Spleen (tissue), 7 donors: ENCODE measurements around the gene CCHCR1.

Experiments
- POLR2A ChIP-seq, 3 donors: fragments of 450-650 bp; IDR thresholded peaks; one replicate each; pipeline ENCODE4 v1.5.1; 2017; ENCODE audit warnings: antibody characterized with exemption in 3 of 3, mild to moderate bottlenecking in 1 of 3
- POLR2AphosphoS5 ChIP-seq, 3 donors: sonication (generic); formaldehyde crosslinking; IDR thresholded peaks; one replicate each; pipeline ENCODE4 v1.5.1; 2017; ENCODE audit warnings: antibody characterized with exemption in 3 of 3
- TF ChIP-seq, protein P1 (sequence below), 11 experiments: fragments of 200-600 bp in 7 of 11; fragments of 450-650 bp in 4 of 11; sonication (generic) in 4 of 11; IDR thresholded peaks in 8 of 11; conservative IDR thresholded peaks in 3 of 11; 1 replicate in 7 of 11; 2 replicates in 4 of 11; pipeline versions ENCODE4 v1.4.0 to v1.8.0; 2016 to 2021; ENCODE audit warnings: antibody characterized with exemption in 11 of 11, inconsistent platforms in 4 of 11, mild to moderate bottlenecking in 1 of 11
- donor health status: DM: no; HTN: no; CAD: no; lungs with moderate emphysema.
- donor health status: DM: no; HTN: no; CAD: no.
- donor health status: DM: no; HTN: no; CAD: no.

DNA sequence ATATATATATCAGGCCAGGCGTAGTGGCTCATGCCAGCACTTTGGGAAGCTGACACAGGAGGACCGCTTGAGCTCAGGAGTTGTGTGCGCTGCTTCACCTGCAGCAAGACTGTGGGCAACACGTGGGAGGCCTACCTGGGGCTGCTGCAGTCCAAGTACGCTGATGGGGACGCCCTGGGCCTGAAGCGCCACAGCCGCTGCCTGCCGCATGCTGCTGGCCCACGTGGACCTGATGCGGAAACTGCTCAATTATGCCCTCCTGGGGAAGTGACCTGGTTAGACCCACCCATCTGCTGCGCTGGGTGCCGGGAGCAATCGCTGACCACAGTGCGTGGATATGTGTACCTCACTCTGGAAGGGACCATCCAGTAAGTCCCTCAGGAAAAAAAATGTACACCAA, 17.0 kb downstream of the CCHCR1 start:
- TF ChIP-seq, protein P1, sequence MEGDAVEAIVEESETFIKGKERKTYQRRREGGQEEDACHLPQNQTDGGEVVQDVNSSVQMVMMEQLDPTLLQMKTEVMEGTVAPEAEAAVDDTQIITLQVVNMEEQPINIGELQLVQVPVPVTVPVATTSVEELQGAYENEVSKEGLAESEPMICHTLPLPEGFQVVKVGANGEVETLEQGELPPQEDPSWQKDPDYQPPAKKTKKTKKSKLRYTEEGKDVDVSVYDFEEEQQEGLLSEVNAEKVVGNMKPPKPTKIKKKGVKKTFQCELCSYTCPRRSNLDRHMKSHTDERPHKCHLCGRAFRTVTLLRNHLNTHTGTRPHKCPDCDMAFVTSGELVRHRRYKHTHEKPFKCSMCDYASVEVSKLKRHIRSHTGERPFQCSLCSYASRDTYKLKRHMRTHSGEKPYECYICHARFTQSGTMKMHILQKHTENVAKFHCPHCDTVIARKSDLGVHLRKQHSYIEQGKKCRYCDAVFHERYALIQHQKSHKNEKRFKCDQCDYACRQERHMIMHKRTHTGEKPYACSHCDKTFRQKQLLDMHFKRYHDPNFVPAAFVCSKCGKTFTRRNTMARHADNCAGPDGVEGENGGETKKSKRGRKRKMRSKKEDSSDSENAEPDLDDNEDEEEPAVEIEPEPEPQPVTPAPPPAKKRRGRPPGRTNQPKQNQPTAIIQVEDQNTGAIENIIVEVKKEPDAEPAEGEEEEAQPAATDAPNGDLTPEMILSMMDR (IDR thresholded peaks at IDR 0.05 in 8 of 11, conservative IDR thresholded peaks at IDR 0.05 in 3 of 11), result no peak
- TF ChIP-seq POLR2A (IDR thresholded peaks at IDR 0.05) (no peak), POLR2AphosphoS5 (IDR thresholded peaks at IDR 0.05) (no peak)
